Progenitor cell of endocrine pancreas (in vitro differentiated cells): ENCODE data around the gene MGRN1. TPM values are rescaled to one million over a fixed set of nuclear protein-coding genes. Genes with fewer than 3 reads are reported as not detected.

ENCODE experiments used
- DNase-seq: peaks from one replicate; pipeline ENCODE4 v3.0.0; 2021; ENCODE audit warnings: low spot score; ENCODE audit not compliant: unreplicated experiment
- H3K27ac Mint-ChIP-seq: 2 replicates; pipeline ENCODE4 v1.8.0; 2021; ENCODE audit warnings: mild to moderate bottlenecking, moderate library complexity, mixed read lengths
- H3K27me3 Mint-ChIP-seq: 2 replicates; pipeline ENCODE4 v1.8.0; 2021; ENCODE audit warnings: mixed read lengths
- H3K36me3 Mint-ChIP-seq: 2 replicates; pipeline ENCODE4 v1.8.0; 2022; ENCODE audit warnings: mixed read lengths; ENCODE audit not compliant: insufficient read depth
- H3K4me1 Mint-ChIP-seq: 2 replicates; pipeline ENCODE4 v1.8.0; 2021; ENCODE audit warnings: low read depth, mixed read lengths
- H3K4me3 Mint-ChIP-seq: 2 replicates; pipeline ENCODE4 v1.8.0; 2021; ENCODE audit warnings: low read depth, mild to moderate bottlenecking, moderate library complexity, mixed read lengths
- H3K9me3 Mint-ChIP-seq: 2 replicates; pipeline ENCODE4 v1.8.0; 2021; ENCODE audit warnings: low read depth, mixed read lengths
- total RNA-seq: library from RNA; stranded (reverse); gene quantifications from 2 replicates; pipeline ENCODE4 v1.2.1, GENCODE V29; 2021
- TF ChIP-seq, protein P1 (sequence below): fragments of 200-600 bp; sonication (generic); IDR thresholded peaks from one replicate; pipeline ENCODE4 v1.5.0; 2021; ENCODE audit warnings: antibody characterized with exemption, mild to moderate bottlenecking; ENCODE audit not compliant: unreplicated experiment

MGRN1 gene
- total RNA-seq, 1 donor from 2014 or later, result 104 TPM

DNA sequence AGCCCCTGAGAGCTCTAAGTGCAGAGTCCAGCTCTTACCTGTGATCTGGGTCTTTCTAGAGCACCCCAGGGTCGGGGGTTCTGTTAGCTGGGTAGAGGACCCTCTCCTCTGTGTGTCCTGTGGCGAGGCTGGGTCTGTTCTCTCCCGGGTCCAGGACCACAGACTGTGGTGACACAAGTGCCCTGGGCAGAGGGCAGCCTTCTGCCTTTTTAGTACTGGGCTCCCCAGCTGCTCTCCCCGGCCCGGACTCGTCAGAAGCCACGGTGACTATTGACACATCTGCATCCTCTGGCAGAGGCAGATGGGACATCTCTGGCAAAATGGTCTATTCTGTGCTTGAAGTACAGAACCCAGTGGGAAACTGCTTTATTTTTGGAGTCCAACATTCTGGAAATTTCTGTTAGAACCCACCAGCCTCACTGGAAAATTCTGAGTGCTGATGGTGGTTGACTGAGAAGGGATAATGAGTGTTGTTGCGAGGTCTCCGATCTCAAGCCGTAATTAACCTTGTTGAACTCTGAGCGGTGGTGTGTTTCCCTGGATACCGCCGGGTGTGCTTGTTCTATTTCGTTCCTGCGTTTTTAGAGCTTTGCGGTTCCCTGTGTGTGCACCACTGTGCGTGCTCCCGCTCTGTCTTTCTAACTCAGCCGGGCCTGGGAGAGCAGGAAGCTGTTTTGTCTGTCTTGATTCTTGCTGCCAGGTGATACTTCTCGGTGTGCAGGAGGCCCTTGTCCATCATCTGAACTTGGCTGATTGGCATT is 42.8 kb downstream of the MGRN1 start:
- Mint-ChIP-seq H3K27me3 (no peaks in the 10 kb centered on the region), H3K27ac (peak overlapping the region; percentile 57), H3K9me3 (no peaks in the 10 kb centered on the region), H3K4me1 (peaks cover 4% of the 10 kb centered on the region), H3K4me3 (no peak overlapping the region), H3K36me3 (peaks cover 7% of the 10 kb centered on the region)
- TF ChIP-seq, protein P1, sequence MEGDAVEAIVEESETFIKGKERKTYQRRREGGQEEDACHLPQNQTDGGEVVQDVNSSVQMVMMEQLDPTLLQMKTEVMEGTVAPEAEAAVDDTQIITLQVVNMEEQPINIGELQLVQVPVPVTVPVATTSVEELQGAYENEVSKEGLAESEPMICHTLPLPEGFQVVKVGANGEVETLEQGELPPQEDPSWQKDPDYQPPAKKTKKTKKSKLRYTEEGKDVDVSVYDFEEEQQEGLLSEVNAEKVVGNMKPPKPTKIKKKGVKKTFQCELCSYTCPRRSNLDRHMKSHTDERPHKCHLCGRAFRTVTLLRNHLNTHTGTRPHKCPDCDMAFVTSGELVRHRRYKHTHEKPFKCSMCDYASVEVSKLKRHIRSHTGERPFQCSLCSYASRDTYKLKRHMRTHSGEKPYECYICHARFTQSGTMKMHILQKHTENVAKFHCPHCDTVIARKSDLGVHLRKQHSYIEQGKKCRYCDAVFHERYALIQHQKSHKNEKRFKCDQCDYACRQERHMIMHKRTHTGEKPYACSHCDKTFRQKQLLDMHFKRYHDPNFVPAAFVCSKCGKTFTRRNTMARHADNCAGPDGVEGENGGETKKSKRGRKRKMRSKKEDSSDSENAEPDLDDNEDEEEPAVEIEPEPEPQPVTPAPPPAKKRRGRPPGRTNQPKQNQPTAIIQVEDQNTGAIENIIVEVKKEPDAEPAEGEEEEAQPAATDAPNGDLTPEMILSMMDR, result no peak
- DNase-seq, result no peak

- Mint-ChIP-seq H3K36me3 (peaks cover 7% of the 10 kb centered on the region), H3K9me3 (no peaks in the 10 kb centered on the region)
Observed at GRCh38 chr16:4668313-4668960, 43.8 kb downstream of the MGRN1 start.

GRCh38 chr16:4673387-4674046 is 48.9 kb downstream of the MGRN1 start:
- Mint-ChIP-seq H3K4me1 (no peaks in the 10 kb centered on the region), H3K4me3 (no peak overlapping the region), H3K27ac (no peak overlapping the region), H3K27me3 (no peaks in the 10 kb centered on the region), H3K36me3 (peaks cover 1% of the 10 kb centered on the region), H3K9me3 (no peaks in the 10 kb centered on the region)
- TF ChIP-seq, protein P1, result no peak
- DNase-seq, result no peak

More at GRCh38 chr16:4668313-4668960, 43.8 kb downstream of the MGRN1 start:
- no peaks in the 10 kb centered on the region for H3K27me3 Mint-ChIP-seq
- no peak overlapping the region for H3K4me3 Mint-ChIP-seq
- no peak for DNase-seq
- H3K27ac Mint-ChIP-seq, result no peak overlapping the region
- H3K4me1 Mint-ChIP-seq, result peaks cover 4% of the 10 kb centered on the region
- TF ChIP-seq, protein P1, result no peak

DNA sequence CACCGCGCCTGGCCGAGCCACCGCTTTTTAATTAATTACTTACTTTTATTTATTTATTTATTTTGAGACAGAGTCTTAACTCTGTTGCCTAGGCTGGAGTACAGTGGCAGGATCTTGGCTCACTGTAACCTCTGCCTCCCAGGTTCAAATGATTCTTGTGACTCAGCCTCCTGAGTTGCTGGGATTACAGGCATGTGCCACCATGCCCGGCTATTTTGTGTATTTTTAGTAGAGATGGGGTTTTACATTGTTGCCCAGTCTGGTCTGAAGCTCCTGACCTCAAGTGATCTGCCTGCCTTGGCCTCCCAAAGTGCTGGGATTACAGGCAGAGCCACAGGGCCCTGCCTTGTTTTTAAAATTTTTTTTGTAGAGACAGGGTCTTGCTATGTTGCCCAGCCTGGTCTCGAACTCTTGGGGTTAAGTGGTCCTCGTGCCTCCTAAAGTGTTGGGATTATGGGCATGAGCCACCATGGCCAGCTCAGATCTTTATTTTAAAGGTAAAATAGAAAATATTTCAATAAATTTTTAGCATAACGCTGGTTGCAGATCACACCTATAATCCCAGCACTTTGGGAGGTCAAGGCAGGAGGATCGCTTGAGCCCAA is 50.4 kb downstream of the MGRN1 start:
- Mint-ChIP-seq H3K36me3 (peaks cover 1% of the 10 kb centered on the region), H3K9me3 (no peaks in the 10 kb centered on the region), H3K27me3 (no peaks in the 10 kb centered on the region), H3K4me3 (no peak overlapping the region), H3K4me1 (no peaks in the 10 kb centered on the region), H3K27ac (no peak overlapping the region)
- TF ChIP-seq, protein P1, result no peak
- DNase-seq, result no peak
